HG03066 (cell line): ENCODE measurements around the gene LRRC7.

Experiments
- ATAC-seq: cut with Tn5 transposase; IDR thresholded peaks from one replicate; pipeline ENCODE4 v1.9.1; 2021; ENCODE audit warnings: low read depth; ENCODE audit not compliant: unreplicated experiment

The LRRC7 gene

DNA sequence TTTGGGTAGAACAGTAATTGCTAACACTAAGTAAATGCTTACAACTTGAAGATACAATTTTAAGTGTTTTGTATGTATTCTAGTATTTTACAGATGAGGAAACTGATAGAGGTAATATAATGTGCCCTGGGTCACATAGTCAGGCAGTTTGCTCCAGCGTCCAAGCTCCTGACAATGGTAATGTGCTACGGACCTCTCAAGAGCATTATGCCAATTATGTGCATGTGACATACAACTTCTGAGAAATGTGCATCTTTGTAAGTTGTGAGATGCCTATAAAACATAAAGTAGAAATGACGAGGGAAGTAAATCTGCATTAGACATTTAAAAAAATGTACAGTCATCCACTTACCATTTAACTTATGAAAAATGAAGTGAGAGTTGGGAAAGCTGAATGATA, 186.8 kb downstream of the LRRC7 start:
- ATAC-seq: no peak

DNA sequence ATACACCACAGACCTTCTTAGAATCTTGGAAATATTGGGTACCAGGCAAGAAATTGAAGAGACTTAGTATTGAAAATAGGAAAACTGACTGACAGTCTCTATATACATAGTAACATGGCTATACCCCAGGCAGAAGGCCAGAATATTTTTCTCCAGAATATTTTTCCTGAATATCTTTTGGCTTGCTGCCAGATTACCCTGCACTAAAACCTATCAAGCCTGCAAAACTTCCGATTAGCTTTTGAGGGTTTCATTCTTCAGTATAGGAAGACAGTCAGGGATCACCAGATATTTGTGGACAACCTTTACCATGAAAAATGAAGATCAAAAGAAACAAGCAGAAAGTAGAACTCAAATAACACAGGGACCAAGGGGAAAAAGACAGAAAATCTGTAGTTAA, 187.9 kb downstream of the LRRC7 start:
- no peak for ATAC-seq

DNA sequence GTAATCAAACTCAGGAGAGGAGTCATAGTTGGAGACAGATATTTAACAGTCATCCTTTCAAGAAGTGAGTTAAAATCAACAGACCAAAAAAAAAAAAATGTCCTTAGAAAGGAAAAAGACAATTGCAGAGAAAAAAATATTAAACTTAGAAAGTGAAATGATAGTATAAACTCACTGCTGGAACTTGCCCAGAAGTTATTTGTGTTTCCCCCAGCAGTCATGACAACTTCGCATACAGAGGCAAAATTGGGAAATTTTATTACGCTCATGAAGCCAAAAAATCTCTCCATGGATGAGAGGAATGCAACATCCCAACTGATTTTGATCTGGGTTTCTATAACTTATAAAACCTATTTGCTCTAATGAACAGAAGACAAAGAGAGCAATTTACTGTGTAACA, 198.2 kb downstream of the LRRC7 start:
- ATAC-seq: no peak

DNA sequence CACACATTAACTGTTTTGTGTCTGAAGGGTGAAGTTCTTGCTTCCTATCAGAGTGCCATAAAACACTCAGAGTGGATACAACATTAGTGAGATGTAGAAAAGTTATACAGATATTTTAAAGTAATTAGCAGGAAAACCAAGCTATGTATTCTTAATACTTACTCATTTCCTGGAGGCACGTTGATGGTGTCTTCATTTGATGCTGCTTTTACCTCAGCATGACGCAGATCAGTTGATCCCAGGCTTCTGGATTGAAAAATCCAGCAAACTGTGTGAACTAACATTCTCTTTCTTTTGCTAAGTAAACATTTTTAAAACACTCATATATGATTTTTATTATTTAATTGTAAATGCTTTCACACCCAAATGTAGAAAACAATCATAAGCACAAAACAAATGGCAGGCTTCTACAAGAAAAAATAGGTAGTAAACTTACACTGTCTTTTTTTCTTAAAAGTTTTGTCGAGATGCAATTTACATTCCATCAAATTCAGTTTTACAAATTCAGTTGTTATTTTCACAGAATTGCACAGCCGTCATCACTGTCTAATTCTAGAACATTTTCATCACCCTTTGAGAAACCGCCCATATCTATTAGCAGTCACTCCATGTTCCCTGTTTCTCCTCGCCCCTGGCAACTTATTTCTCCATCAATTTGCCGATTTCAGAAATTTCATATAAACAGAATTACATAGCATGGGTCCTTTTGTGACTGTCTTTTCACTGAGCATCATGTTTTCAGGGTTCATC, 198.9 kb downstream of the LRRC7 start:
- ATAC-seq: no peak

DNA sequence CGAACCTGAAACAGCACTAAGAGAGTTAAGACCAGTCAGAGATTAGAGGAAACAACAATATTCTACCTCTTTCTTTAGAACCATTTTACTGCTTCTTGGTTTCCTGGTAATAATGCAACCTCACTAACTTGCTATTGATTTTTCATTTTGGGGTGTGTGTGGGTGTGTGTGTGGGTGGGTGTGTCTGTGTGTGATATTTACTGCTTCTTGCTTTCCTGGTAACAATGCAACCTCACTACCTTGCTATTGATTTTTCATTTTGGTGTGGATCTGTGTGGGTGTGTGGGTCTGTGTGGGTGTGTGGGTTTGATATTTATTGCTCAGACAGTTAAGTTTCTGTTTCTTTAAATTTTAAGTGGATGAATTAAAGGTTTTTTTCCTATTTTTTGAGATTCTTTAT, 208.8 kb downstream of the LRRC7 start:
- ATAC-seq: no peak

DNA sequence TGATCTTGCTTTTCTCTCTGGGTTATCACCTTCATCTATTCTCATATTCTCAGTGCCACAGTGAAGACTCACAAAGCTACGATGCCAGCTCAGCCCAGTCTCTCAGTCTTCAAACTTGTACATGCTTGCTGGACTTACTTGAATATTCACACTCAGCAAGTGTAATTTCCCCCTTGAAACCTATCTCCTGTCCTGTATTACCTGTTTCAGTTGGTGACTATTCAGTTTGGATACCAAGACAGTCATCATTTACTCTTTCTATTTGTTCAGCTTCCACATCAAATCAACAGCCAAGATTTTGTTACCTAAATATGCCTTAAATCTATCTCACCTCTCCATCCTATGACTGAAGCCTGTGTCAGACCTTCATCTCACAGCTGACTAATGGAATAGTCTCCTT, 209.7 kb downstream of the LRRC7 start:
- ATAC-seq: no peak

DNA sequence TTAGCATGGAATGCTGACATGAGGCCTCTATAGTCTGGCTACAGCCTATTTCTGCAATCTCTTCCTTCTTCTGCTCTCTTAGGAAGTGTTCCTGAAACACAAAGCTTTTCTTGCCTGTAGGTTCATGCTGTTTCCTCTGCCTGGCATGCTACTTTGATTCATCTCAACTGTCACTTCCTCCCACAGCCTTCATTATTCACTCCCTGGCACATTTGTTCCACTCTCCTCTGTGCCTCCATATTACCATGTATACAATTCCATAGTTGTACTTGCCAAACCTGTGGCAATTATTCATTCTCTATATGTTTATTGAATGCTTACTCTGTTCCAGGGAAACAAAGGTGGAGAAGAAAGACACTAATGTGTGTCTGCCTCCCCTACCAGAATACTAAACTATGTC, 210.2 kb downstream of the LRRC7 start:
- no peak for ATAC-seq

DNA sequence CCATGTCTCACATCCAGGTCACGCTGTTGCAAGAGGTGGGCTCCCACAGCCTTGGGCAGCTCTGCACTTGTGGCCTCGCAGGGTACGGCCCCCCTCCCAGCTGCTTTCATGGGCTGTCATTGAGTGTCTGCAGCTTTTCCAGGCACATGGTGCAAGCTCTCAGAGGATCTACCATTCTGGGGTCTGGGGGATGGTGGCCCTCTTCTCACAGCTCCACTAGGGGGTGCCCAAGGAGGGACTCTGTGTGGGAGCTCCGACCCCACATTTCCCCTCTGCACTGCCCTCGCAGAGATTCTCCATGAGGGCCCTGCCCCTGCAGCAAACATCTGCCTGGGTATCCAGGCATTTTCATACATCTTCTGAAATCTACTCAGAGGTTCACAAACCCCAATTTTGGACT, 219.4 kb downstream of the LRRC7 start:
- no peak for ATAC-seq

DNA sequence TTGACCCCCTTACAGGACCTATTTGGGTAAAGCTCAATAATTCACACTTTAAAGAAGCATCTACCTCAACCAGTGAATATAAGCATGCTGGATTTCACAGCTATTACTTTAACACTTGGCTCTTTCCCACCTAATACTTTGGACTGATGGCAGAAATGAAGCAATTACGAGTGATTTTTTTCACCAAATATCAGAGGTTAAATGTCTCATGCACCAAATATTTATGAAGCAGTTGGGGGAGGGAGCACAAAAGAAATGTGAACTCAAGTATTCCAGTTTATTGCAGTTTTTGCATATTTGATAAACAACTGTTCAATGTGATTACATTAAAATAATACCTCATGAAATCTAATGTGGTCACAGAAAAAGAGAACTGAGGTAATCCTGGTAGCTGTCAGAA, 223.6 kb downstream of the LRRC7 start:
- no peak for ATAC-seq

DNA sequence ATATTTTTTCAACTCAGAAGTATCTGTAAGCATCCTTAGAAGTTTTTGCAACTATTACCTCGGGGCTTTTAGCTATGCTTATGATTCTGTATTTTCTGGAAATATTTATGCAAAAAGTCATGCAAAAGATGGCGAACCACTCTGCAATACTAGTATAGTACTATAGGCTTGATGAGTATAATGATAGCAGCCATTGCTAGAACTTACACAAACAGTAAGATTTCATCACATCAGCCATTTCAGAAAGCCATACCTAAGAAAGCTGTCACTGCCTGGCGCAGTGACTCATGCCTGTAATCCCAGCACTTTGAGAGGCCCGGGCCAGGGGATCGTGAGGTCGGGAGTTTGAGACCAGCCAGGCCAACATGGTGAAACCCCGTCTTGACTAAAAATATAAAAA, 227.1 kb downstream of the LRRC7 start:
- no peak for ATAC-seq

DNA sequence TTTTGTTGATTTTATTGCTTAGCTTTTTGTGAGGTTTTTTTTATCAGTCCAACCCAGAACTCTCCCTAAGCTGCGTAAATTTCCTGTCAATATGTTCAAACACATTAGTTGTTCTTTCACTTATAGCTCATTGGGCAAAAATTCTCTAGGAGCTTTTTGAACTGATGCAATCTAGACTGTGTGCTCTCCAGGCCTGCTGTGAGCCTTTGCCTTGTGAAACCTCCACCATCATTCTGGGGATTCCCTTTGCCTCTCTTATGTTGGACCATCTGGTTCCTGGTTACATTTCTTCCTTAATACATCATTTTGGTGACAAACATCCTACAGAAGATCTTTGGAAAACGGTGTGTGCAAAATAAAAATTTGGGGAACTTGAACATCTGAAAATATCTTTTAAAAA, 247.2 kb downstream of the LRRC7 start:
- ATAC-seq: no peak

DNA sequence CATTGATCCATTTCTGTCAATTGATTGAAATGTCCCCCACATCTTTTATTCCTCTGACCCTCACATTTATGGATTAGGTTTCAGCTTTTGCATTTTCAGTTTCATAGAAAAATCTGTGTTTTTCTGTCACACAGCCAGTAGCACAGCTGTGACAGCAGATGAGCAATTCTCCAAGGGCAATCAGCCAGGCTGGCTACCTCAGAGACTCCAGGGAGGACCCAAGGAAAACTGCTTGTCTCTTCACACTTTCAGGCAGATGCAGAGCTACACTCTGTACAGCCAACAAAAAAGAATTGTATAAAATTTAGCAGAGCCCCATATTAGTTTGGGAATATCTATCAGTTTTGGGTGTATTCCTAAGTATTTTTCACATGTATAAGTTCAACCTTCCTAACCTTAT, 257.2 kb downstream of the LRRC7 start:
- ATAC-seq: no peak

DNA sequence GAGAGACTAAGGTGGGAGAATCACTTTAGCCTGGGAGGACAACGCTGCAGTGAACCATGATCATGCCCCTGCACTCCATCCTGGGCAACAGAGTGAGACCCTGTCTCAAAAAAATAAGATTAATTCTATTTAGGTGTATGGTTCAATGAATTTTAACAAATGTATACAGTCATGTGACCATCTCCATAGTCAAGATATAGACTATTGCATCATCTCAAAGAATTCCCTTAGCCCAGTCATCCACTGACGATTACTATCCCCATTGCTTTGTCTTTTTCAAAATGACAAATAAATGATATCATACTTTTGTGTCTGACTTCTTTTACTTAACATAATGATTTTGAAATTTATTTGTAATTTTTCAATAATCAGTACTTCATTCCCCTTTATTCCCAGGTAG, 260.0 kb downstream of the LRRC7 start:
- ATAC-seq: no peak

DNA sequence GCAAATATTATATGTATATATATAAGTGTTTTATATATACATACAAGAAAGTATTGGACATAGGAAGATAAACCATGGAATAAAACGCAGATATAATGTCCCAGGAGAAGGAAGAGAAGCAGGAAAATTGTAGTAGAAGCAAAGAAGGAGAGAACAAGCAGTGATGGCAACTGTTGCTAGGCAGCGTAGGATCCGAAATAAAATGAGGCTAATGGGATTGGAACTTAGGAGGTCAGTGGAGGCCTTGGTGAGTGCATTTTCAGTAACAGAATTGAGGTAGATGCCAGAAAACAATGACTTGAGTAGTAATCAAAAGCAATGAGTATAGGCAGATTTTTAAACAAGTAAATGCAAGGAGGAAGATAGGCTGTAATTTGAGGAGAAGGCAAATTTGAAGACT, 265.8 kb downstream of the LRRC7 start:
- ATAC-seq: no peak

DNA sequence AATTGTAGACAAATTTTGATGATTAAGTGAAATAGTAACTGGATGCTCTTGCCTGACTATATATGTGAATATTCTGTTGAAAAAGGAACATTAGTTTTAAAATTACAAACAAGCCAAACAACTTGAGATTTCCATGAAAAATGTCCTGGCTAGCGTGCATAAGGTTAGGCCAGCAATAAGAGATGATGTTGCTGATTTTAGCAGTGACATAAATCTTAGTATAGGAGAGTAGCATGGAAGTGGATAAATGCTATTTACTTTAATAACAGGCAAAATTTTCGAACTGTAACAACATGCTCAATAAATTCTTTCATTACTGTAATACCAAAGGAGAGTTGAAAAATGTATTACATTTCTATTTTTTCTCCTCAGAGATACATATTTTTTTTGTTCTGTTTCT, 266.6 kb downstream of the LRRC7 start:
- no peak for ATAC-seq

DNA sequence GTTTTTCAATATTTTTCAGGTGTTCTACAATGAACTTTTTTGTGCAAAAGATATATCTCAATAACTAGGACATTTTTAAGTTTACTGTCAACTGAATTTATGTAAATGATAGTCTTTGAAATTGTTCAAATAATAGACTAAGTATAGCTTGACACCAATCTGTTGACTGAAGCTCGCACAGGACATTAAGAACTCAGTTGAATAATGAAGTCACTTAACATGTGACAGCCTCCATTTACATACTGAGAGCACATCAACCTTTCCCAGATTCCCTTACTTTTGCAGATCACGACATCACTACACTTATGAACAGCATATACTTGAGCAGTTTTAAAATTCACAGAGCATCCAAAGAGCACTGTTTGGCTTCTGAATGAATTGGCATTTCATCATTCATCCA, 268.2 kb downstream of the LRRC7 start:
- no peak for ATAC-seq

DNA sequence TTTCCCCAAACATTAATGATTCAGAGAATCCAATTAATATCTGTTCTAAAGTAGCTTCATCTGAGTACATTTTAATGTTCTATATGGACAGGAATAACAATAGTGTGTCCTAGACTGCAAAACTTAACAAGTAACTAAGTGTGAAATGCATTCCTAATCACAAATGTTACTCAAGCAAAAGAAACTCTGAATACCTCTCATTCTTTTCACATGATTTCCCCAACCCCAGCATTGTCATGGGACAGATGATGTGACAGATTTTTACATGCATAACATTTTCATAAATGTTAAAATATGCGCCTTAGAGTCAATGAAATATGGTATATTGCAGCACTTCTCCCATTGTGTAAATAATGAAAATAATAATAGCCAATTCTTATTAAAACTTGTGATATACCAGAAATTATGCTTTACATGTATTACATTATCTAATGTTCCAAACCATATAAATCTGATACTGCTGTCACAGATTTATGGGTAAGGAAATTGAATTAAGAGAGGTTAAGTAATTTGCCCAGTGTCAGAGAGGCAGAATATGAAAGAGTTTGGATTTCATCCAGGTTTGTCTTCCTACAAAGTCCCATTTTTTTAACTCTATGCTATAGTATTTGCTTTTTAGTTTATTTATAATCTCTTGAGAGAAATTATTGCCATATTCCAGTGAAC, 269.4 kb downstream of the LRRC7 start:
- ATAC-seq: no peak

DNA sequence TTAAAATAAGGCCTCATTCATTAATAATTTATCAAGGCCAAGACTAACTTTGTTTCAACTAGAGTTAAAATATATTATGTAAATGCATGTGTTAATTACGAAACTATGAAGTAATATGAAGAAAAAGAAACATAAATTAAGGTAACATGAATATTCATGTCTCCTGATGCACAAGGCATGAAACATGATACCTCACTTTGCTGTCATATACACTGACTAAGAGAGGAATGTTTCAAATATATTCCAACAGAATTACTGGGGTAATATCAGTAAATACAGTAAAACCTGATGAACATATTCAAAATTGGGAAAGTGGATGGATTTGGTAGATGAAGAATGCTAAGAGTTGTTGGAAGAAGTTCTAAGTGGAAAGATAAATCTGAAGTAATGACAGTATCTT, 274.6 kb downstream of the LRRC7 start:
- no peak for ATAC-seq

DNA sequence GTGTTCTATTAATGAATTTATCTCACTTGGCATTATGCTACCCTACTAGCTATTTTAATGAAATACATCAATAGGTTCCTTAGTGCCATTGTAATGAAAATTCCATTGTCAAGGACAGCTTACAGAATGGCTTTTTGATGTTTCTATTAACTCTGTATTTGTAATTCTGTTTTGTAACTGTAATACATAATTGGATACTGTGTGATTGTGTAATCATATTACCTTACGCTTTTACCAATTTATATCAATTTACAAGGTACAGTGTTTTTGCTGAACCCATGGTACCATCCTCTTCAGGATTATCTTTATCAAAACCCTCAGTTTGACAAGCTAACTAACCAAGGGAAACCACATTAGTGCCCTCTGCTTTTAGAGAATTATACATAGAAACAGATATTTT, 277.9 kb downstream of the LRRC7 start:
- ATAC-seq: no peak

DNA sequence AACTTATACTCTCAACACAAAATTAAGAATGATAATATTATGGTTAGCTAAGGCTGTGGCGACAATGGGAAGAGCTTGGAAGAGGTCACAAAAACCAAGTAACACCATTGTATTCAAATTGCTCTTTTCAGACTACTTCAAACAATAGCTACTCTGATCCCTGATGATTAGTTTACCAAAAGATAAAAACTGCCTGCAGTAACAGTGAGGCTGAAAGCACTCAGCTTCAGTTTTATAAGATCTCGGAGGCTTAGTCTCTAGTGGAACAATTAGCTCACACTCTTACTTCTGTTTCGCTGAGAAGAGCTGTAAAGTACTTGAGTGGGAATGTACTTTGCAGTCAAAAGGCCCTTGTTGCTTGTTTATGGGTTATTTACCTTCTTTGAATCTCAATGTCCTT, 278.5 kb downstream of the LRRC7 start:
- no peak for ATAC-seq

DNA sequence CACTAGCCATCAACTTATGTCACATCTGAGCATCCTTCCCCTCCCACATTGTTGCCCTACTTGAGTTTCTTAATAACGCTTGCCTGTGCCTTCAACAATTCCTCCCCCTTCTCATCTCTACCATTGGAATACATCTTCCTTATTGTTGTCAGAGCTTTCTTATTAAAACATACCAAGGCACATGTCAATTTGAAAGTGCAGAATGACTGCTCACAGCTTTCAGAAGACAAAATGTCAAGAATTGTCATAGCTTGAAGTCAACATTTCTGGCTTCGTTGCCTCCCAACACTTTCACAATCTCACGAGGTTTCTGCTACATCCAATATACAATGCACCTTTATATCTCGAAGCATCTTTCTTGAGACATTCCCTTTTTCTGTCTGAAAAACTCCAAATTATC, 279.9 kb downstream of the LRRC7 start:
- ATAC-seq: no peak

DNA sequence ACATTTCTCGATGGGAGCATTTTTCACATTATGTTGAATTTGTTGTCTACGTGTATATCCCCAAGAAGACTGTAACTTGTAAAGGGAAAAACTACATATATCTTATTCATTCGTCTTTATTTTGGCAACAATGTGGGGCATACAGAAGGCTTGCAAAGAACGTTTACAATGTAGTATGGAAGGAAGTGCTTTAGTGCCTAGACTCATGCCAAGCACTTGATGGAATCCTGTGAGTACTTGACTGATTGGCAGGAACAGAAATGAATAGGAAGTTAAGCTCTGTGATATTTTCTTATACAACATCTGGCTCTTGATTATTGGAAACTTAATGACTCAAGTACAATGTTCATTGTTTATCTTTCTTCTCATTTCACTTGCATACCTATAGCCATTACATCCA, 284.4 kb downstream of the LRRC7 start:
- ATAC-seq: no peak

DNA sequence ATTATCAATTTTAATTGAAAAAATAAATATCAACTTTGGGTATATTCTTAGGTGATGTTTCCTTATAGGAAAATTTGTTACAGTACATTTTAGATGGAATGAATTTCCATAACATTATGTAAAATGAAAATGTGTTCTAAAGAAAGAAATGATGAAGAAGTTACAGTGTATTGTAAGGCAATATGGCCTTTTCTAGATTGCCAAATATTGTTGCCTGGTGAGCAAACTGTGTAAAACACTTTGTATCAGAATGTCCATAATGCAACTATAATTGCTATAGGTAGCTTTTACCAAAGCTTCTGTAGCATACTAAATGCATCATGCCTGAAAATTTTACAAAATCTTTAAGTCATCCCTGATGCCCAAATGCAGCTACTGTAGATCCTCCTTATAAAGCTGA, 285.0 kb downstream of the LRRC7 start:
- no peak for ATAC-seq
